ENCODE data around the gene PRSS33. TPM values are rescaled to one million over a fixed set of nuclear protein-coding genes. Genes with fewer than 3 reads are reported as not detected.
A peak's percentile ranks its signal among the peaks of the same experiment; 100 is the strongest.

The PRSS33 gene
- total RNA-seq, 1 experiment from 2014 or later, result not detected

DNA sequence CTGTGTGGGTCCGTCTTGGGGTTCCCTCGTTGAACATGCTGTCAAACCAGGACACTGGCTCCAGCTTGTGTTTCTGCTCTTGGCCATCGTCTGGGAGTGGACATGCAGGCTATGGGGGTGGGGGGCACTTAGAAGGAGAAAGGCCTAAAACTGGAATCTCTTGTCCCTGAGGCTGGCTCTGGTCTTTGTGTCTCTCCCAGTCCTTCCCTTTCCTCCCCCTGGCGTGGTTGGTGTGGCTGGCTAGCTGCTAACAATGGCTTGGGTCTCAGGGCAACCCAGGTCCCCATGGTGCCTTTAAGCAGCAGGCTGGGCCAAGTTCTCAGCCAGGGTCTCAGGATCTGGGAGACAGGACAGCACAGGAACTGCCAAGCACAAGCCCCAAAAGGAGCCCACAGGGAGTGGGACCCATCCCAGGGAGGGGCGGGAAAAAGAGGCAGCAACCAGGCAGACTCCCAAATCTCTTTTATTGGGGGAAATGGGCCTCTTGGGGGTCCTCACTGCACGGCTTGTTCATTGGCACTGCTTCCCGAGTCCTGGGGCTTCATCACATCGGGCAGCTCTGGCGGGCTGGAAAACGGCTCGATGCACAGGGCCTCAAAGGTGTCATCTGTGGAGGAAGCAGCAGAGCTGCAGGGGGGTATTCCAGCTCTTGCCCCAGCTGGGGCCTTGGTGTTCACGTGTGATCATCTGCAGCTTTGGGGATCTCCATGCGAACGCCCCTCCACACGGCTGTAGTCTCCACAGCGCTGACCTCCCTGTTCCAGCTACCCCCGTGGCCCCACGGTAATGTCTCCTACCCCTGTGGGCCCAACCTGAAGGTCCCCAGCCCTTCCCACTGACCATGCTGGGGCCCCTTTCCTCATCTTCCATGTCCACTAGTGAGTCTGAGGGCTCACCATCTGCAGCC lies 15.6 kb downstream of the PRSS33 start:
- H3K9me3 ChIP-seq (ENCODE audit: control insufficient read depth, low read depth, low read length), result no peaks in the 10 kb centered on the region
- H3K23ac ChIP-seq (ENCODE audit: insufficient read length, low read depth, low read length), result no peak overlapping the region
- peaks cover 14 to 39% of the 10 kb centered on the region in 2 experiments for H3K4me1 Mint-ChIP-seq
- no peaks in the 10 kb centered on the region for H4K20me1 ChIP-seq (ENCODE audit: control insufficient read depth, insufficient read depth, insufficient read length)
- no peak overlapping the region for H4K5ac ChIP-seq (ENCODE audit: insufficient read length, low read depth, low read length)
- no peak overlapping the region for H3K27ac ChIP-seq (ENCODE audit: insufficient read length, low read depth, low read length)
- H3K36me3 Mint-ChIP-seq (ENCODE audit: insufficient read depth in 1 of 3, low read depth in 3 of 3), result peaks cover 52 to 94% (median 83%) of the 10 kb centered on the region in 3 experiments
- DNase-seq, result peak; percentile 33
- H2BK15ac ChIP-seq (ENCODE audit: low read depth, low read length), result no peak overlapping the region
- H3T11ph ChIP-seq (ENCODE audit: low read length), result no peak overlapping the region
- H3K18ac ChIP-seq (ENCODE audit: insufficient read length, low read depth, low read length), result no peak overlapping the region
- no peak overlapping the region for H2BK5ac ChIP-seq (ENCODE audit: insufficient read length, low read length)
- no peak overlapping the region for H3K14ac ChIP-seq (ENCODE audit: insufficient read depth, low read length)
- H3K79me1 ChIP-seq (ENCODE audit: insufficient read depth, low read depth, low read length, poor library complexity, severe bottlenecking), result peaks cover 13% of the 10 kb centered on the region
- H4K91ac ChIP-seq (ENCODE audit: insufficient read length, low read depth, low read length), result no peak overlapping the region
- H3K79me2 ChIP-seq (ENCODE audit: insufficient read depth, low read length), result peaks cover 9% of the 10 kb centered on the region; the same call in 1 of the 2 replicates
- no peak overlapping the region for H2AFZ ChIP-seq (ENCODE audit: low read length)
- H2BK12ac ChIP-seq (ENCODE audit: insufficient read length, low read depth, low read length), result no peak overlapping the region
- H3K27ac Mint-ChIP-seq, result peak overlapping the region in 2 of 3 experiments; percentile 32 to 87; a peak in 4 of 7 replicates
- no peak overlapping the region for H3K9ac ChIP-seq (ENCODE audit: extremely low read depth, insufficient read length, low read length)
- H3K4me1 ChIP-seq (ENCODE audit: insufficient read depth, low read length), result no peaks in the 10 kb centered on the region
- H3K27me3 Mint-ChIP-seq (ENCODE audit: low read depth), result peaks cover 5% of the 10 kb centered on the region
- H2BK20ac ChIP-seq (ENCODE audit: low read depth, low read length, poor library complexity, severe bottlenecking), result no peak overlapping the region
- no peak overlapping the region for H3K4ac ChIP-seq (ENCODE audit: low read depth, low read length)
- H4K8ac ChIP-seq (replicated peaks; ENCODE audit: insufficient read length, low read depth, low read length), result no peak overlapping the region
- H3K4me2 ChIP-seq (ENCODE audit: insufficient read depth, insufficient read length, low read length), result no peak overlapping the region
- H3K27me3 ChIP-seq (ENCODE audit: insufficient read depth, low read length), result no peaks in the 10 kb centered on the region
- no peak overlapping the region for H3K56ac ChIP-seq (ENCODE audit: insufficient read length, low read depth, low read length)
- no peak overlapping the region for H2AK5ac ChIP-seq (ENCODE audit: insufficient read length, low read length)
- H3K23me2 ChIP-seq (ENCODE audit: insufficient read length, low read depth, low read length, poor library complexity, severe bottlenecking), result peaks cover 5% of the 10 kb centered on the region
- H3K9me3 Mint-ChIP-seq, result peaks cover 0 to 3% of the 10 kb centered on the region in 2 experiments; a peak in 3 of 5 replicates
- H2BK120ac ChIP-seq (ENCODE audit: low read depth, low read length, poor library complexity, severe bottlenecking), result no peak overlapping the region
- no CpG with 5 or more reads among the region's 18 CpGs for WGBS (ENCODE audit: extremely low coverage, insufficient read length, low lambda C conversion rate)
- H3K4me3 Mint-ChIP-seq, result peak overlapping the region in 1 of 2 experiments; percentile 11; a peak in 1 of 5 replicates
- TF ChIP-seq, protein P1, sequence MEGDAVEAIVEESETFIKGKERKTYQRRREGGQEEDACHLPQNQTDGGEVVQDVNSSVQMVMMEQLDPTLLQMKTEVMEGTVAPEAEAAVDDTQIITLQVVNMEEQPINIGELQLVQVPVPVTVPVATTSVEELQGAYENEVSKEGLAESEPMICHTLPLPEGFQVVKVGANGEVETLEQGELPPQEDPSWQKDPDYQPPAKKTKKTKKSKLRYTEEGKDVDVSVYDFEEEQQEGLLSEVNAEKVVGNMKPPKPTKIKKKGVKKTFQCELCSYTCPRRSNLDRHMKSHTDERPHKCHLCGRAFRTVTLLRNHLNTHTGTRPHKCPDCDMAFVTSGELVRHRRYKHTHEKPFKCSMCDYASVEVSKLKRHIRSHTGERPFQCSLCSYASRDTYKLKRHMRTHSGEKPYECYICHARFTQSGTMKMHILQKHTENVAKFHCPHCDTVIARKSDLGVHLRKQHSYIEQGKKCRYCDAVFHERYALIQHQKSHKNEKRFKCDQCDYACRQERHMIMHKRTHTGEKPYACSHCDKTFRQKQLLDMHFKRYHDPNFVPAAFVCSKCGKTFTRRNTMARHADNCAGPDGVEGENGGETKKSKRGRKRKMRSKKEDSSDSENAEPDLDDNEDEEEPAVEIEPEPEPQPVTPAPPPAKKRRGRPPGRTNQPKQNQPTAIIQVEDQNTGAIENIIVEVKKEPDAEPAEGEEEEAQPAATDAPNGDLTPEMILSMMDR (conservative IDR thresholded peaks at IDR 0.05), result no peak
